ENCODE data around the gene GP9. TPM values are rescaled to one million over a fixed set of nuclear protein-coding genes. Genes with fewer than 3 reads are reported as not detected.

GP9 gene
- total RNA-seq, 1 donor from 2014 or later, result not detected

- no peak for ATAC-seq (ENCODE audit: low read depth)
Measured at GRCh38 chr3:129034642-129035041, 25.9 kb upstream of the GP9 start.

GRCh38 chr3:129035360-129036221, 25.0 kb upstream of the GP9 start:
- no peak for TF ChIP-seq CTCF (IDR thresholded peaks at IDR 0.05)
- DNase-seq (no peak), ATAC-seq (ENCODE audit: low read depth) (no peak)
- CTCF ChIA-PET, result no interaction called here
- POLR2A ChIA-PET, result no interaction called here
- no peaks in the 10 kb centered on the region for H3K4me1 Mint-ChIP-seq
- no peak overlapping the region for H3K27ac Mint-ChIP-seq
- peaks cover 21% of the 10 kb centered on the region for H3K27me3 Mint-ChIP-seq
- no peaks in the 10 kb centered on the region for H3K9me3 Mint-ChIP-seq
- H3K4me3 Mint-ChIP-seq, result no peak overlapping the region
- no peaks in the 10 kb centered on the region for H3K36me3 Mint-ChIP-seq (ENCODE audit: low read depth)
- intact Hi-C loops (cut with micrococcal nuclease), result no loop called here

More at GRCh38 chr3:129034642-129035041, 25.9 kb upstream of the GP9 start:
- no peak for TF ChIP-seq CTCF (IDR thresholded peaks at IDR 0.05)
- no peaks in the 10 kb centered on the region for H3K36me3 Mint-ChIP-seq (ENCODE audit: low read depth)
- peaks cover 13% of the 10 kb centered on the region for H3K27me3 Mint-ChIP-seq
- H3K4me3 Mint-ChIP-seq, result no peak overlapping the region
- H3K27ac Mint-ChIP-seq, result no peak overlapping the region
- no peaks in the 10 kb centered on the region for H3K4me1 Mint-ChIP-seq
- no peaks in the 10 kb centered on the region for H3K9me3 Mint-ChIP-seq
- CTCF ChIA-PET, result no interaction called here
- DNase-seq, result no peak
- intact Hi-C loops (cut with micrococcal nuclease), result no loop called here
- POLR2A ChIA-PET, result no interaction called here

- TF ChIP-seq CTCF (IDR thresholded peaks at IDR 0.05), result no peak
- intact Hi-C loops (cut with micrococcal nuclease), result no loop called here
- Mint-ChIP-seq H3K27ac (no peak overlapping the region), H3K4me1 (no peaks in the 10 kb centered on the region), H3K9me3 (no peaks in the 10 kb centered on the region), H3K36me3 (ENCODE audit: low read depth) (no peaks in the 10 kb centered on the region), H3K4me3 (no peak overlapping the region), H3K27me3 (peaks cover 24% of the 10 kb centered on the region)
- ATAC-seq (ENCODE audit: low read depth) (no peak), DNase-seq (no peak)
- ChIA-PET POLR2A (no interaction called here), CTCF (no interaction called here)
Measured at GRCh38 chr3:129036222-129037092, 24.1 kb upstream of the GP9 start.

GRCh38 chr3:129037093-129037419, 23.5 kb upstream of the GP9 start:
- H3K27ac Mint-ChIP-seq, result no peak overlapping the region
- no peak for ATAC-seq (ENCODE audit: low read depth)
- TF ChIP-seq CTCF (IDR thresholded peaks at IDR 0.05), result no peak
- CTCF ChIA-PET, result no interaction called here
- peaks cover 28% of the 10 kb centered on the region for H3K27me3 Mint-ChIP-seq
- POLR2A ChIA-PET, result no interaction called here
- H3K36me3 Mint-ChIP-seq (ENCODE audit: low read depth), result no peaks in the 10 kb centered on the region
- no peak for DNase-seq
- no peak overlapping the region for H3K4me3 Mint-ChIP-seq
- H3K9me3 Mint-ChIP-seq, result no peaks in the 10 kb centered on the region
- no peaks in the 10 kb centered on the region for H3K4me1 Mint-ChIP-seq
- intact Hi-C loops (cut with micrococcal nuclease), result no loop called here

GRCh38 chr3:129038121-129038855, 22.3 kb upstream of the GP9 start:
- ChIA-PET CTCF (no interaction called here), POLR2A (no interaction called here)
- intact Hi-C loops (cut with micrococcal nuclease), result no loop called here
- DNase-seq, result no peak
- Mint-ChIP-seq H3K27ac (no peak overlapping the region), H3K4me1 (no peaks in the 10 kb centered on the region), H3K4me3 (no peak overlapping the region), H3K36me3 (ENCODE audit: low read depth) (no peaks in the 10 kb centered on the region), H3K9me3 (peaks cover 4% of the 10 kb centered on the region), H3K27me3 (peaks cover 39% of the 10 kb centered on the region)
- TF ChIP-seq CTCF (IDR thresholded peaks at IDR 0.05), result no peak
- no peak for ATAC-seq (ENCODE audit: low read depth)
